Testis (tissue), 3 donors: Measurements from ENCODE around the gene ZMIZ1. TPM values are rescaled to one million over a fixed set of nuclear protein-coding genes. Genes with fewer than 3 reads are reported as not detected.

Source experiments
- DNase-seq: peaks from one replicate; pipeline ENCODE4 v3.0.0-alpha.2; 2019
- H3K27ac ChIP-seq, 2 donors: fragments of 200-600 bp; sonication (generic); one replicate each; pipeline ENCODE4 v1.5.1; 2019
- H3K27me3 ChIP-seq: fragments of 200-600 bp; sonication (generic); one replicate; pipeline ENCODE4 v1.5.1; 2019
- H3K36me3 ChIP-seq: fragments of 200-600 bp; sonication (generic); one replicate; pipeline ENCODE4 v1.5.1; 2017; ENCODE audit warnings: low read depth; ENCODE audit errors: missing control alignments
- H3K4me1 ChIP-seq: fragments of 200-600 bp; sonication (generic); one replicate; pipeline ENCODE4 v1.5.1; 2019
- H3K4me3 ChIP-seq, 2 donors: fragments of 200-600 bp; sonication (generic); one replicate each; pipeline ENCODE4 v1.5.1; 2017 to 2019
- H3K9me3 ChIP-seq: fragments of 200-600 bp; sonication (generic); one replicate; pipeline ENCODE4 v1.5.1; 2017
- POLR2A ChIP-seq: fragments of 450-650 bp; IDR thresholded peaks from one replicate; pipeline ENCODE4 v1.6.1; 2017; ENCODE audit warnings: antibody characterized with exemption, mild to moderate bottlenecking, moderate library complexity
- WGBS, 2 donors: methylation state at CpG; one replicate each; pipeline ENCODE4 v1.1.5; 2018; 5-methylcytosine and 5-hydroxymethylcytosine counted together
- intact Hi-C: fragments of 100-400 bp; cut with DNase I; formaldehyde crosslinking; loops from one replicate; pipeline ENCODE4 v1.15.1; 2023; ENCODE audit warnings: low total_unique reads
- polyA plus RNA-seq: library from polyadenylated mRNA; stranded (reverse); fragments of 350-450 nt; fragmentation: Illumina TruSeq; extraction: RNeasy Lipid Tissue Mini Kit (QIAGEN cat#74804); gene quantifications from one replicate; pipeline ENCODE4 v1.2.3, GENCODE V29; 2014; ENCODE audit warnings: low read depth, low replicate concordance; ENCODE audit not compliant: insufficient read depth
- total RNA-seq, 2 donors: library from RNA; depleted of rRNA; stranded (reverse); fragments of >200 nt; gene quantifications; one replicate each; pipeline ENCODE4 v1.2.3, GENCODE V29; 2016
- TF ChIP-seq, protein P1 (sequence below), 3 experiments: fragments of 450-650 bp in 2 of 3; fragments of 200-600 bp in 1 of 3; sonication (generic) in 1 of 3; IDR thresholded peaks; one replicate each; pipeline ENCODE4 v1.5.1; 2016 to 2019; ENCODE audit warnings: antibody characterized with exemption in 3 of 3, mild to moderate bottlenecking in 2 of 3, moderate library complexity in 1 of 3

Gene ZMIZ1
- total and polyA plus RNA-seq, 3 donors from 2014 or later: 15.2 to 22.0 (median 18.8) TPM

GRCh38 chr10:79090134-79090803 lies 21.5 kb downstream of the ZMIZ1 start:
- TF ChIP-seq, protein P1, sequence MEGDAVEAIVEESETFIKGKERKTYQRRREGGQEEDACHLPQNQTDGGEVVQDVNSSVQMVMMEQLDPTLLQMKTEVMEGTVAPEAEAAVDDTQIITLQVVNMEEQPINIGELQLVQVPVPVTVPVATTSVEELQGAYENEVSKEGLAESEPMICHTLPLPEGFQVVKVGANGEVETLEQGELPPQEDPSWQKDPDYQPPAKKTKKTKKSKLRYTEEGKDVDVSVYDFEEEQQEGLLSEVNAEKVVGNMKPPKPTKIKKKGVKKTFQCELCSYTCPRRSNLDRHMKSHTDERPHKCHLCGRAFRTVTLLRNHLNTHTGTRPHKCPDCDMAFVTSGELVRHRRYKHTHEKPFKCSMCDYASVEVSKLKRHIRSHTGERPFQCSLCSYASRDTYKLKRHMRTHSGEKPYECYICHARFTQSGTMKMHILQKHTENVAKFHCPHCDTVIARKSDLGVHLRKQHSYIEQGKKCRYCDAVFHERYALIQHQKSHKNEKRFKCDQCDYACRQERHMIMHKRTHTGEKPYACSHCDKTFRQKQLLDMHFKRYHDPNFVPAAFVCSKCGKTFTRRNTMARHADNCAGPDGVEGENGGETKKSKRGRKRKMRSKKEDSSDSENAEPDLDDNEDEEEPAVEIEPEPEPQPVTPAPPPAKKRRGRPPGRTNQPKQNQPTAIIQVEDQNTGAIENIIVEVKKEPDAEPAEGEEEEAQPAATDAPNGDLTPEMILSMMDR (IDR thresholded peaks at IDR 0.05): no peak
- no peak for TF ChIP-seq POLR2A
- H3K27ac ChIP-seq: no peak overlapping the region
- DNase-seq: peak; percentile 41
- no peaks in the 10 kb centered on the region for H3K27me3 ChIP-seq
- no peak overlapping the region for H3K4me3 ChIP-seq
- H3K9me3 ChIP-seq: no peaks in the 10 kb centered on the region
- H3K4me1 ChIP-seq: peaks cover 28% of the 10 kb centered on the region
- WGBS, 2 donors: 40 to 68% methylated on average over 6 of the region's 6 CpGs
- intact Hi-C loops: no loop called here
- H3K36me3 ChIP-seq: no peaks in the 10 kb centered on the region

GRCh38 chr10:79092292-79092896 lies 23.6 kb downstream of the ZMIZ1 start:
- Histone ChIP-seq H3K36me3 (no peaks in the 10 kb centered on the region), H3K27ac (no peak overlapping the region), H3K4me1 (peaks cover 34% of the 10 kb centered on the region), H3K9me3 (no peaks in the 10 kb centered on the region), H3K27me3 (no peaks in the 10 kb centered on the region), H3K4me3 (no peak overlapping the region)
- 69 to 90% methylated on average over 4 to 10 of the region's 10 CpGs for WGBS, 2 donors
- DNase-seq: no peak
- intact Hi-C loops: no loop called here
- TF ChIP-seq, protein P1 (IDR thresholded peaks at IDR 0.05): no peak
- TF ChIP-seq POLR2A: no peak

- Histone ChIP-seq H3K4me3 (no peak overlapping the region), H3K9me3 (no peaks in the 10 kb centered on the region), H3K4me1 (peaks cover 34% of the 10 kb centered on the region), H3K27me3 (no peaks in the 10 kb centered on the region), H3K36me3 (no peaks in the 10 kb centered on the region), H3K27ac (no peak overlapping the region)
- intact Hi-C loops: no loop called here
- 55 to 61% methylated on average over 23 to 24 of the region's 24 CpGs for WGBS, 2 donors
- DNase-seq: peak; percentile 43
- TF ChIP-seq, protein P1 (IDR thresholded peaks at IDR 0.05): no peak
- no peak for TF ChIP-seq POLR2A
These were observed 25.1 kb downstream of the ZMIZ1 start for GRCh38 chr10:79093658-79094411.

DNA sequence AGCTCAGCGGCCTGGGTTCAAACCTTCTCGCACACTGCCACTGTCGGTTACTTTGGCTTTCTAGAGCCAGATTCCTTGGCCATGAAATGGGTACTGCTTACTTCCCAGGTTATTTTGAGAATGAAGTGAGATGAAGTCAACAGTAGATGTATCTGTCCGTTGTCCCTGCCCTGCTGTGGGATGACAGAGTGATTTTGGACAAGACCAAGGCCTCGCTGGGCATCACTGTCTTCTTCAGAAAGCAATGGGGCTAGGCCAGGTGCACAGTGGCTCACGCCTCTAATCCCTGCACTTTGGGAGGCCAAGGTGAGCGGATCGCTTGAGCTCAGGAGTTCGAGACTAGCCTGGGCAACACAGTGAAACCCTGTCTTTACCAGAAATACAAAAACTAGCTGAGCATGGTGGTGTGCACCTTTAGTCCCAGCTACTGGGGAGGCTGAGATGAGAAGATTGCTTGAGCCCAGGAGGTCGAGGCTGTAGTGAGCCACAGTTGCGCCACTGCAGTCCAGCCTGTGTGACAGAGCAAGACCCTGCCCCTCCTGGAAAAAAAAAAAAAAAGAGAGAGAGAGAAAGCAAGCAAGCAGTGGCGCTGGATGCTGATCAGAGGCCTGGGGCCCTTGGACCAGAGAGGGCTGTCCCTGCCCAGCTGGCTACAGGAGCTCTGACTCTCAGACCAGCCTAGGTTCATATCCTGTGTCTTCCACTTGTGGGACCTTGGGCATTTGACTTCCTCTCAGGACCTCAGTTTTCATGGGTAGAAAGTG lies 25.8 kb downstream of the ZMIZ1 start:
- no peak for DNase-seq
- no peaks in the 10 kb centered on the region for H3K9me3 ChIP-seq
- no peak overlapping the region for H3K27ac ChIP-seq
- peaks cover 34% of the 10 kb centered on the region for H3K4me1 ChIP-seq
- intact Hi-C loops: no loop called here
- WGBS, 2 donors: 83 to 92% methylated on average over 12 of the region's 12 CpGs
- H3K27me3 ChIP-seq: no peaks in the 10 kb centered on the region
- H3K36me3 ChIP-seq: no peaks in the 10 kb centered on the region
- TF ChIP-seq, protein P1 (IDR thresholded peaks at IDR 0.05): no peak
- TF ChIP-seq POLR2A: no peak
- no peak overlapping the region for H3K4me3 ChIP-seq
